PC-9 (cell line): ENCODE results near the gene HSCB. TPM values are rescaled to one million over a fixed set of nuclear protein-coding genes. Genes with fewer than 3 reads are reported as not detected.
"Not testable (repeated sequence)": the region's sequence is repeated elsewhere in the genome, so short reads cannot be mapped to it uniquely, and the experiment has no call there.

Experiments used
- BruUV-seq: library from RNA; stranded (reverse); fragments of 400-500 nt; replicated peaks from 2 replicates; lab custom pipeline; 2021; lab: Mats Ljungman, UMichigan
- CTCF ChIA-PET: fragments of 300-600 bp; sonication (Branson Sonifier 250); formaldehyde crosslinking; loops from one replicate; lab custom pipeline; 2022; ENCODE audit warnings: antibody characterized with exemption; lab: Charles Lee
- POLR2A ChIA-PET: fragments of 300-600 bp; sonication (Branson Sonifier 250); formaldehyde crosslinking; loops from one replicate; lab custom pipeline; 2022; ENCODE audit warnings: antibody characterized with exemption; ENCODE audit not compliant: unreplicated experiment; lab: Charles Lee
- DNase-seq, 2 experiments: peaks; one replicate each; pipeline versions ENCODE4 v3.0.0 to v3.0.0-alpha.2; 2015 to 2022; ENCODE audit warnings: mixed read lengths in 1 of 2
- H2AFZ ChIP-seq: fragments of 200-600 bp; sonication (generic); 2 replicates; pipeline ENCODE4 v1.8.1; 2017; ENCODE audit warnings: antibody characterized with exemption
- H3F3A ChIP-seq: fragments of 200-600 bp; sonication (generic); 2 replicates; pipeline ENCODE4 v1.8.1; 2017; ENCODE audit warnings: antibody characterized with exemption, mild to moderate bottlenecking, low read depth; ENCODE audit not compliant: insufficient read depth
- H3K27ac ChIP-seq: fragments of 200-600 bp; sonication (generic); 2 replicates; pipeline ENCODE4 v1.6.1; 2016; ENCODE audit warnings: mixed run types
- H3K27me3 ChIP-seq: fragments of 200-600 bp; sonication (generic); 2 replicates; pipeline ENCODE4 v1.6.1; 2016; ENCODE audit warnings: low read depth, mixed run types; ENCODE audit not compliant: insufficient read depth
- H3K36me3 ChIP-seq: fragments of 200-600 bp; sonication (generic); 2 replicates; pipeline ENCODE4 v1.6.1; 2016; ENCODE audit warnings: low read depth, mixed run types
- H3K4me1 ChIP-seq: fragments of 200-600 bp; sonication (generic); replicated peaks from 2 replicates; pipeline ENCODE4 v1.6.1; 2016; ENCODE audit warnings: mixed run types; ENCODE audit not compliant: insufficient read depth
- H3K4me2 ChIP-seq: fragments of 200-600 bp; sonication (generic); 2 replicates; pipeline ENCODE4 v1.6.1; 2017; ENCODE audit warnings: mixed run types
- H3K4me3 ChIP-seq: fragments of 200-600 bp; sonication (generic); 2 replicates; pipeline ENCODE4 v1.6.1; 2016; ENCODE audit warnings: mixed run types
- H3K79me2 ChIP-seq: fragments of 200-600 bp; sonication (generic); 2 replicates; pipeline ENCODE4 v1.6.1; 2017; ENCODE audit warnings: low read depth, mixed run types
- H3K9me2 ChIP-seq: fragments of 200-600 bp; sonication (generic); 2 replicates; pipeline ENCODE4 v1.8.1; 2017; ENCODE audit warnings: mild to moderate bottlenecking; ENCODE audit not compliant: insufficient read depth
- H3K9me3 ChIP-seq: fragments of 200-600 bp; sonication (generic); 2 replicates; pipeline ENCODE4 v1.8.1; 2016; ENCODE audit warnings: low read depth; ENCODE audit not compliant: insufficient read depth
- H4K20me1 ChIP-seq: fragments of 200-600 bp; sonication (generic); 2 replicates; pipeline ENCODE4 v1.8.1; 2017; ENCODE audit not compliant: insufficient read depth
- EZH2 ChIP-seq: fragments of 200-600 bp; sonication (generic); IDR thresholded peaks from 2 replicates; pipeline ENCODE4 v1.8.0; 2017; ENCODE audit warnings: antibody characterized with exemption, low read depth
- intact Hi-C: fragments of 100-400 bp; cut with micrococcal nuclease; formaldehyde crosslinking; loops from one replicate; pipeline ENCODE4 v1.10.0; 2022; ENCODE audit not compliant: unreplicated experiment
- total RNA-seq: library from RNA; stranded (reverse); gene quantifications from 2 replicates; pipeline ENCODE4 v1.2.3, GENCODE V29; 2021
- TF ChIP-seq, protein P1 (sequence below): fragments of 200-600 bp; sonication (generic); conservative IDR thresholded peaks from 2 replicates; pipeline ENCODE4 v1.6.1; 2017; ENCODE audit warnings: mixed run types, antibody characterized with exemption, mild to moderate bottlenecking, moderate library complexity

Gene HSCB
- total RNA-seq, 1 experiment from 2014 or later, result 8.3 TPM

DNA sequence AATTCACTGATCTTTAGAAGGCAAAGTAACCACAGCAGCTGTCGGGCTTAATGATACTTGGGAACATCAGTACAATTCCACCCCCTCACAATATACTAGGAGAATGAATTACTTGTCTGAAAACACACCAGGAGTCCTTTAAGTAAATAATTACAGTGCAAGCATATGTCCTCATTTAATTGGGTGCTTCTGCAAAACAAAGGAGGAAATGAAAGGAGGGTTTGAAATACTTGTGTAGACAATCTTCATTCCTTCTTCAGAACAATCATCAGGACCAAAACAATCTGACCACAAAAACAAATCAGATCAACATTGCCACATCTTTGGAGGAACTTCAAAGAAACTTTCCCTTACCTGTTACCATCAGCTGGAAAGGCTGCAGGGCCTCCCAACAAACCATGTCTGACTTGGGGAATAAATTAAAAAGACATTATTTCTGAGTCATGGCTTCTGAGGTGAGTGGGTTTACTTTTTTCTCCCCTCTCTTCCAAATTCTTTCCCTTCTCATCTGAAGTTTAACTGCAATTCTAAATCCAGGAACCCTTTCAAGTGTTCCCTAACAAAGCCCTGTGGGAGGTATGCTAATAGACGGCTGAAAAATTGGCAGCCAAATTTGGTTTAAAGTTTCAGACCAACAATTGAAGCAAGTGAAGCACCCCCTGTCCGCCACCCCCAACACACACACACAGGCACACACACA is 18.2 kb downstream of the HSCB start:
- Histone ChIP-seq H3K9me3 (no peaks in the 10 kb centered on the region), H3F3A (peaks cover 11% of the 10 kb centered on the region), H3K79me2 (no peaks in the 10 kb centered on the region), H3K4me1 (peaks cover 8% of the 10 kb centered on the region; the same call in 1 of the 2 replicates), H4K20me1 (no peaks in the 10 kb centered on the region), H3K4me2 (no peak overlapping the region), H3K27ac (no peak overlapping the region), H3K36me3 (no peaks in the 10 kb centered on the region), H3K4me3 (no peak overlapping the region), H3K27me3 (no peaks in the 10 kb centered on the region), H2AFZ (no peak overlapping the region), H3K9me2 (no peaks in the 10 kb centered on the region)
- CTCF ChIA-PET, result no interaction called here
- POLR2A ChIA-PET, result interaction anchor here (0.7 kb wide), 1 partner anchor 442 kb away, joined by 5 read pairs; no protein-coding TSS in a partner anchor
- no TSS peak for BruUV-seq
- TF ChIP-seq EZH2, result no peak
- TF ChIP-seq, protein P1, sequence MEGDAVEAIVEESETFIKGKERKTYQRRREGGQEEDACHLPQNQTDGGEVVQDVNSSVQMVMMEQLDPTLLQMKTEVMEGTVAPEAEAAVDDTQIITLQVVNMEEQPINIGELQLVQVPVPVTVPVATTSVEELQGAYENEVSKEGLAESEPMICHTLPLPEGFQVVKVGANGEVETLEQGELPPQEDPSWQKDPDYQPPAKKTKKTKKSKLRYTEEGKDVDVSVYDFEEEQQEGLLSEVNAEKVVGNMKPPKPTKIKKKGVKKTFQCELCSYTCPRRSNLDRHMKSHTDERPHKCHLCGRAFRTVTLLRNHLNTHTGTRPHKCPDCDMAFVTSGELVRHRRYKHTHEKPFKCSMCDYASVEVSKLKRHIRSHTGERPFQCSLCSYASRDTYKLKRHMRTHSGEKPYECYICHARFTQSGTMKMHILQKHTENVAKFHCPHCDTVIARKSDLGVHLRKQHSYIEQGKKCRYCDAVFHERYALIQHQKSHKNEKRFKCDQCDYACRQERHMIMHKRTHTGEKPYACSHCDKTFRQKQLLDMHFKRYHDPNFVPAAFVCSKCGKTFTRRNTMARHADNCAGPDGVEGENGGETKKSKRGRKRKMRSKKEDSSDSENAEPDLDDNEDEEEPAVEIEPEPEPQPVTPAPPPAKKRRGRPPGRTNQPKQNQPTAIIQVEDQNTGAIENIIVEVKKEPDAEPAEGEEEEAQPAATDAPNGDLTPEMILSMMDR, result no peak
- intact Hi-C loops, result no loop called here
- peak in 1 of 2 experiments; percentile 80 for DNase-seq

DNA sequence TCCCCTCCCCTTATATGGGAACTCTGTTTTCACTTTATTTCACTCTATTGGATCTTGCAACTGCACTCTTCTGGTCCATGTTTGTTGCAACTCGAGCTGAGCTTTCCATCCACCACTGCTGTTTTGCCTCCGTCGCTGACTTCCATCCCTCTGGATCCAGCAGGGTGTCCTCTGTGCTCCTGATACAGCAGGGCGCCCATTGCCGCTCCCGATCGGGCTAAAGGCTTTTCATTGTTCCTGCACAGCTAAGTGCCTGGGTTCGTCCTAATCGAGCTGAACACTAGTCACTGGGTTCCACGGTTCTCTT is 19.6 kb downstream of the HSCB start:
- BruUV-seq, result no TSS peak
- Histone ChIP-seq H3K4me1 (peaks cover 8% of the 10 kb centered on the region; the same call in 1 of the 2 replicates), H3K9me2 (no peaks in the 10 kb centered on the region), H3K9me3 (no peaks in the 10 kb centered on the region), H2AFZ (no peak overlapping the region), H3K36me3 (no peaks in the 10 kb centered on the region), H3K4me3 (no peak overlapping the region), H3K4me2 (no peak overlapping the region), H4K20me1 (no peaks in the 10 kb centered on the region), H3K27me3 (no peaks in the 10 kb centered on the region), H3K27ac (no peak overlapping the region), H3F3A (peaks cover 11% of the 10 kb centered on the region), H3K79me2 (no peaks in the 10 kb centered on the region)
- ChIA-PET CTCF (no interaction called here), POLR2A (interaction anchor here (0.6 kb wide), 1 partner anchor 318 kb away, joined by 5 read pairs; no protein-coding TSS in a partner anchor)
- TF ChIP-seq EZH2, result no peak
- TF ChIP-seq, protein P1, result no peak
- DNase-seq, result no peak
- intact Hi-C loops, result no loop called here

DNA sequence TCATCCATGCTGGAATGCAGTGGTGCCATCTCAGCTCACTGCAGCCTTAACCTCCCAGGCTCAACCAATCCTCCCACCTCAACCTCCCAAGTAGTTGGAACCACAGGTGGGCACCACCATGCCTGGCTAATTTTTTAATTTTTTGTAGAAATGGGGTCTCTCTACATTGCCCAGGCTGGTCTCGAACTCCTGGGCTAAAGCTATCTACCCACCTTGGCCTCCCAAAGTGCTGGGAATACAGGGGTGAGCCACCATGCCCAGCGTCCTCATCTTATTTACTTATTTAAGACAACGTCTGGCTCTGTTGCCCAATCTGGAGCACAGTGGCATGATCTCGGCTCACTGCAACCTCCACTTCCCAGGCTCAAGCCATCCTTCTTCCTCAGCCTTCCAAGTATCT is 20.2 kb downstream of the HSCB start:
- DNase-seq, H2AFZ ChIP-seq, H3K9me3 ChIP-seq, H3K9me2 ChIP-seq, H3K4me3 ChIP-seq, H3K27ac ChIP-seq, CTCF ChIA-PET, H4K20me1 ChIP-seq, H3K79me2 ChIP-seq, intact Hi-C loops, H3K27me3 ChIP-seq, BruUV-seq, H3K4me2 ChIP-seq, H3K4me1 ChIP-seq, POLR2A ChIA-PET, H3K36me3 ChIP-seq: not testable (repeated sequence)
- peaks cover 11% of the 10 kb centered on the region for H3F3A ChIP-seq
